Hepatic stellate cell (primary cell): ENCODE results near the gene CIB4.
A peak's percentile ranks its signal among the peaks of the same experiment; 100 is the strongest.

Experiments used
- DNase-seq: peaks from one replicate; pipeline ENCODE4 v3.0.0; 2011; ENCODE audit warnings: low spot score

CIB4 gene

DNA sequence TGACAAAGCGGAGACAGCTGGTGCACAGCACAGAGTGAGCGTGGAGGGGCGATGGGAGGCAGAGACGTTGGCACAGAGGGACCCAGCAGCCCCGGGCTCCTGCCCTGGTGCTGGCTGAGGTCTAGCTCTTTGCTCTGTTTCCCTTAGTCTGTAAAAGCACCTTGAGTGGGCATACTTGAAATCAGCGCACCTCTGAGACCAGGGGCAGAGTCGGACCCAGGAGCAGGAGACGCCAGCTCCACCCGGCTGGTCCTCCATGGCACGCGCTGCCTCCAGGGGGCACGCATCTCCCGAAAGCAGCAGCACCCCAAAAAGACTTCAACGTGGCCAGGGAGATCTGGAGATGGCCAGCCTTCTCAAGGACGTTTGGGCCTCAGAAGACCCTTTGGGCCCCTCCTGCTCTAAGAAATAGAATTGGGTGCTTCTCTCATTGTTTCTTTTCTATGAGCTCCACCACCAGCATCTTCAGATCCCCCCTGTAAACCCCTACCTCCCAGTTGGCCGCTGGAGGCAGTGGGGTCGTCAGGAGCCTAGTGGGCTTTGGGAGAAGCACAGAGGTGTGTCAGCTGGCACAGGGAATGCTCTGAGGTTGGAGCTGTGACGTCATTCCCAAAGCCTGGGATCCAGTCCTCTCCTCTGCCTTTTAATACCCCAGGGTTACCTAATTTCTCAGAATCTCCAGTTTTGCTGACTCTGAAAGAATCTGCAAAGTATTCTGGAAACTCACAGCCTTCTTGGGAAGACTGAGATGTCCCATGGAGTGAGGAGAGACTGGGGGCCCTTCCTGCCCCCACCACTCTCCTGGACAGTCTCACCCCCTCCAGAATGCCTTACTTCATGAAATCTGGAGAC lies 58.9 kb downstream of the CIB4 start:
- DNase-seq: no peak

DNA sequence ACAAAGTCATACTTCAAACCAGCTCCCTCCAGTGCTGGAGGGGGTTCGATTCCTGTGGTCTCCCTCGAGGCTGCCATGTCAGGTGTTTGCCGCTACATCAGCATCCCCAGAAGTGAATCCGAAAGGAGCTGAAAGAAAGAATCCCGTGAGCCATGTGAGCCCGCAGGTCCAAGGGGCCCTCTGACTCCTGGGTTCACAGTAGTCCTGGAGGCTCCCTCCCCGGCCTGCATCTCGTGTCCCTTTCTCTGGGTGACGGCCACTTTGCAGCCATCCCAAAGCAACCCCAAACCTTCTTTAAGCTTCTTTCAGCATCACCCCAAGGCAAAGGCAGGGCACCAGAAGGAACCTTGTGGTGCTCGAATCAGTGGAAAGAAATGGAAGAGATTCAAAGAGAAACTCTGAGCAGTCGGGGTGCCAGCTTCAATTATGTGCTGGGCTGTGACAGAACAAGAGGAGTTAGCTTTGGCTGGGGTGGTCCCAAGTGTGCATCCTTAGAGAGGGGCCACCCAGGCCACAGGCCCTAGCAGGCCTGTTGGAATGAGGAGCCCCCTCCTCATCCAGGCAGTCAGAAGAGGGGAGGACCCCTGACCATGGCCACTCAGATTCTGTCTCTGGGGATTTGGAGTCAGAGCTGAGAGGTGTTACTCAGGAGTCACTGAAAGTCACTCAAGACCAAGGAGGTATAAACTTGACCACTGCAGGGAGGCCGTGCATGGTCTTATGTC lies 59.7 kb downstream of the CIB4 start:
- DNase-seq: no peak

DNA sequence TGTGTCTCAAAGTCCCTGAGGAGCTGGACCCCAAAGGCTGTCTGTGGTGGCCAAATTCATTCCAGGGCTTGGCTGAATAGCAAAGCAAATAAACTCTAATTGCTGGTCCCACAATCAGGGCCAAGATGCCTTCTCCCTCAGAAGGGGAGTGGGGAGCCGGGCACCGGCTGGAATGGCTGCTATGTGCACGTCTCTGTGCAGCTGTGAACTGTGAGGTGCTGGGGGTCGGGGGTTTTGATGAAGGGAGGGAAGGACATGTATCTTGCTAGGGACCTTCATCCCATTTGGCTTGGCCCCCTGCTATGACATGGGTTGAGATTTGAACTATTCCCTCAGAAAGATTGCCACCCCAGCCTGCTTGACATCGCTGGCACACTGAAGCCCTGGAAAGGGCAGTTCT lies 60.4 kb downstream of the CIB4 start:
- no peak for DNase-seq

DNA sequence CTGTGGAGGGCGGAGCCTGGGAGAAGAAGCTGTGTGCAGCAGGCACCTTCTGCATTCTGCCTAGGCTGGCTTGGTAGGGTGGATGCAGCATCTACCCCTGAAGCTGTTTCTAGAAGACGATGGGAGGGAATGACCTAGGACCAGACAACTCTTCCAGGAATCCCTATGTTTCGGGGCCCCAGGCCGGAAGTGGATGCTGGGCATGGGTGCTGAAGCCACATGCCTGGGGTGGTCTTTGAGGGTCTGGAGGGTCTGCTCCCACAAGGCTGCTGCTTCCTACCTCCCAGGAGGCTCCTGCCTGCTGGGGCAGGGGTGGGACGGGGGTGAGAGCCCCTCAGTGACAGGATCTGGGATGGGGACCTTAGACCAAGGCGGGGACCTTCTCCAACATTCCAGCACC lies 61.0 kb downstream of the CIB4 start:
- DNase-seq: no peak

DNA sequence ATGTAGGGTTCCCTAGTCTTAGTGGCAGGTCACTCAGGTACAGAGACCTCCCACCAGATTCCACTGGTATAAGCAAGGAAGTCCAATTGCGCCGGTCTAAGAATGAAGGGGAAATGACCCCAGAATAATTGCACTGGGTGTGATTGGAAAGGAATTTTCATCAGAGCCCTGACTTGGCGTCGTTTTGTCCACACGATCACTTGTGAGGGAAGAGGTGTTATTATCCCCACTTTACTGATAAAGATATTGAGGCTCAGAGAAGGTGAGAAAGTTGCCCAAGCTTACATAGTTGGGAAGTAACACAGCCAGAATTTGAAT lies 61.5 kb downstream of the CIB4 start:
- no peak for DNase-seq

DNA sequence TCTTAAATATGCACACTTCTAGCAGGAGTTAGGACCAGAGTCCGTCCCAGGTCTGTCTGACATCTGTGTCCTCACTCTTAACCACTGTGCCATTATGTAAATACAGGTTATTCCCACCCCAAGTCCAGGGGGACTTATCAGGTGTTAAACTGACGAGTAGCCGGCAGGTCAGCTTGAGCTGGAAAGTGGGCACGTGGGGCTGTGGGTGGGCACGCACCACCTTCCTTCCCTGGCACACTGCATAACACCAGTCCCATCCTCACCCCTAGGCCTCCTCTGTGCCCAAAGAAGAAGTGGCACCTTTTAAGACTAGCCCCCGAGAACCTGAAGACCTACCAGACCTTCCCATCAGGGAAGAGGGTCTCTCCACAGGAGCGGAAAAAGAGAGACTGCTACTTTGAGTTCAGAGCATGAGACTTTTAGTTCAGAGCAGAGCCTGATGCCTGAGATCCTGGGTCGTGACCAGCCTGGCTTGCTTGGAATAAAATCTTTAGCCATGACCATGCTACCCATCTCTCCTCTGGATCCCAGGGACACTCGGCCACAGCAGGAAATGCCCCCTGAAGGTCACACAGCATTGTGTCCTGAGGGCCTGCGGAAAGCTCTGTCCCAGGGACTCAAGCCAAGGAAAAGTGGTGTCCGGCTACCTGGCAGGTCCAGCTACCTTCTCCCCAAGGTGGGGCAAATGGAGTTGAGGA lies 62.0 kb downstream of the CIB4 start:
- no peak for DNase-seq

DNA sequence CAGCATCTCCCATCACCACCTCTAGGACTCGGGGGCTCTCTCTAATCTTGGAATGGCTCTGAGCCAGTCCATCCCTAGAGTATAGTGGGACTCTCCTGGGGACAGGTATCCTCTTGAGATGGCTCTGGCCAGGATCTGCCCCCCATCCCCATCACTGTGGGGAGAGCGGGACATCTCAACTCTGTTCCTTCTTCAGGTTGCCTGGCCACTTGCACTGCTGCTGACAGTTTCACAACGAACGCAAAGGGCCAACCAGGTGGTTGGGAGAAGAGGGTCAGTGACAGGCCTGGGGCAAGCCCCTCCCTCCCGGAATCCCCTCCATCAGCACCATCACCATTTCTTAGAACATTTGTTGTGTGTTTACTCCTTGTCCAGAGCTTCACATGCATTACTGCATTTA lies 62.6 kb downstream of the CIB4 start:
- DNase-seq: no peak

DNA sequence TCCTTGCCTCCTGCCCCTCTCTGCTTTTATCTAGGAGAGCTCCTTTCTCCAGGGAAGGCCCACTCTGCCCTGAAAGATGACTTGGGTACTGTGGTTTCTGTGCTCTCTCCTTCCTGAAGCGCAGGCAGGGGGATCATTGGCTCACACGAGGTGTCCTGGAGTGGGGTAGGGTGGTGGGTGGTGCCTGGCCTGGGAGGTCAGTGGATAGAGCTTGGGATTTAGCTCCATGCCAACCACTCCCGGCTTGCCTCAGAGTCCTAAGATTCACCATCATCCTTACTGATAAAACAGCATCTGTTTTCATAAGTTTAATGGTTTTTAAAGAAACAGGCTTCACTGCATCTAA lies 63.1 kb downstream of the CIB4 start:
- no peak for DNase-seq

DNA sequence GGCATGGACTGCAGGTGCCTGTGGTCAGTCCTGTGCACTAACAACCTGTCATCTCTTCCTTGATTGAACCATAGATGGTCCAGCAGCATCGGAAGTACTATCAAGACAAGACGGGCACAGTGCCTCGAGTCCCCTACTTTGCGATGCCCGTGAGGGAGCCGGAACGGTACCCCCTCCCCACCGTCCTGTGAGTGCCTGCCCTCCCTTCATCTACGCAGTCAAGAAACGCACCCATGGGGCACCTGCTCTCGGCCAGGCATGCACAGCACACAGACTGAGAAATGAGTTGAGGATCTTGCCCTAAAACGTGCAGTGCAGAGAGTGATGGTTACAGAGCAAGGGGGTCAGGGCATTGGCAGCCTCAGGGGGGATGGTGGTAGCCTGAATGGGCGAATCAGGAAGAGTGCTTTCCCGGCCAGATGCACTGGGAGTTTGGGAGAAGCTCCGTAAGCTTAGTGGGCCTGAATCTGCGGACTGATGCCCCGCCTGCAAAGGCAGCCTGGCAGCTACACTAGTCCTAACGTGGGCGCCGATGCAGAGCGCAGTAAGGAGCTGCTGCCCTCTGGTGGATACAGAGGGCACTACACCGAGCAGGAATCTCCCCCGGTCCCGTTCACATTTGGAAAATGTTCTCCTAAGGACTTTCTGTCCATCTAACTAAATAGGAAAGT lies 63.6 kb downstream of the CIB4 start:
- DNase-seq: peak; percentile 89

DNA sequence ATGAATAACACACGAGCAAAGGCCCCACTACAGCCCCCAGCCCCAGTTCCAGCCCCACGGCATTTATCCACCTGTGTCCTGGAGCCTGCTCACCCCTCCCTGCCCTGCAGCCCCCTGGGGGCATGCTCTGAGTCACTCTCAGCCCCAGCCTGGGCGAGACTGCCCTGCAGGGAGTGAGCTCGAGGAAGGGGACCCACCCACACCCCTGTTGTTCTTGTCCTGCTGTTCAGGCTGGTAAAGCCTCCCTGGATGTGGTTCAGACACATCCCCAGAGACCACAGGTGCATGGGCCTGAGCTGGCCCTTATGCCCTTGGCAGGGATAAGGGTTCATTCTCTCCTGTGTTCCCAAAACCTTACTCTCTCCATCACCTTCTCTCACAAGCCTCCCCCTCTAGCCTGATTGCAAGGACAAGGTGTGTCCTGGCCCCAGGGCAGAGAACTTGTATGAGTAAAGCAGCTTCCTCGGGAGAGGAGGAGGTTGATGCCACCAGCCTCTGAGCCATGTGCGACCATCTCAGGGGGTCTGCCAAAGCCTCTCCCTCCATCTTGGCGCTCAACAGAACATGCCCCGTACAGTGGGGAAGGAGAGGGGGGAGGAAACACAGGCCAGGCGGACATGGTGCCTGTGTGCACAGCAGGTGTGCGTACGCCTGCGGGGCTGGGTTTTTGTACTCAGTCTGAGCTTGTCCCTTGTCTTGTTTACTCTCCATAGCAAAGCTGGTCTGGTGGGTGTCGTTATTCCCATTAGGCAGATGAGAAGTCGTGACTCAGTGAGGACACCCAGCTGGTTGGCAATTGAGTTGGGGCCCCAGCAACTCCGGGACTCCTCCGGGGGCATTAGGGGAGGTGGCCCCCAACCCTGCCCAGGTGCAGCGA lies 64.4 kb downstream of the CIB4 start:
- DNase-seq: no peak

DNA sequence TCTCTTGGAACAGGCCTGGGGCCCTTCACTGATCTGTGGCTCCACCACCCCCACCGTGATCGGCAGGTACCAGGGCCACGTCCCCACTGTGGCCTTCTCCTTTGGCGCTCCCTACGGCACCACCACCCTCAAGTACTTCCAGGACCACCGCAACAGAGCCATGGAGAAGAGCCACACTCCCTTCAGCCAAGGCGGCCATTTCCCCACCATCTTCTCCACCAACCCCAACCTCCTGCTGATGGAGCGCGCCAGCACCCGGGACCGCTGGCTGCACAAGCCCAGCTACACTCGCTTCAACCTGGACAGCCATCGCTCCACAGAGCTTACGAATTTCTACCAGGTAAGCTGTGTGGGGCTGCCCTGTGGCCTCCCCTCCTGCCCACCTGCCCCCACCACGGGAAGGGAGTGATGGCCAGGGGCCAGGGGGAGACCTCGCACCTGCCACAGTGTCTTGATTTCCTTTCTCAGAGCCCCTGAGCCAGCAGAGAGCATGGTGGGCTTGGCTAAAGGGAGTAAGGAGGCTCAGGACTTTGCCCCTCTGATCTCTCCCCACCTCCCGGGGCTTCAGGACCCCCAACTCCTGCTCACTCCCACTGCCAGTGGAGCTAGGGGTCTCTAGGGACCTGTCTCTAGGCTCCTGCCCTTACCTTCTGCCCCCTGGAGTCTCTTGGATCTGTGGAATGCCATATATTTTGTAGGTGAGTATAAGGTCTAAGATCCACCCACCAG lies 65.2 kb downstream of the CIB4 start:
- DNase-seq: no peak

DNA sequence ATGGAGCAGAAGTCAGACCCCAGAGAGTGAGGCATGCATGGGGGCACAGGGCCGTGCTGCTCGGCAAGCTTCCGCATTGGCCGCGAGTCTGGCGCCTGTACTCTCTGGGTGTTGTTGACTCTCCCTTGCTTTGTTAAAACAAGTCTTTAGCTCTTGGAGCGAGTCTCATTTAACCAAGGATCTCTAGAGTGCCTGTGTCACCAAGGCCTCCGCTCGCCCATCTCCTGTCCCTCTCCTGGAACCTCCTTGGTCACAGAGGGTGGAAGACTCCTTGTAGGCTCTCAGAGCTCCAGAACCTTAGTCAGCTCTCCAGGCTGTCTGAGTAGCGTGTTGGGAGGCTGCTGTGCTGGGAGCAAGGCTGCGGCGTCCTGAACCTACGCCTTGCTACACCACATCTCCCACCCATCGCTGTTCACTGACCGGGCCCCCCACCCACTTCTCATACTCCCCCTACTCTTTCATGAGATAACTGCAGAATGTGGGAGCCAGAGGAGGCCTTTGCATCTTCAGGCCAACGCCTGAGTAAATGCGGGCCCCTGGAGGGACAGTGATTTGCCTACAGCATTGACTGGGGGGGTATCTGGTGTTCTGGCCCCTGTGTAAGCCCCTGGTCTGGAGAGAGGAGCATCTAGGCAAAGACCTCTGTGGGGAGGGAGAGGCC lies 66.1 kb downstream of the CIB4 start:
- no peak for DNase-seq

DNA sequence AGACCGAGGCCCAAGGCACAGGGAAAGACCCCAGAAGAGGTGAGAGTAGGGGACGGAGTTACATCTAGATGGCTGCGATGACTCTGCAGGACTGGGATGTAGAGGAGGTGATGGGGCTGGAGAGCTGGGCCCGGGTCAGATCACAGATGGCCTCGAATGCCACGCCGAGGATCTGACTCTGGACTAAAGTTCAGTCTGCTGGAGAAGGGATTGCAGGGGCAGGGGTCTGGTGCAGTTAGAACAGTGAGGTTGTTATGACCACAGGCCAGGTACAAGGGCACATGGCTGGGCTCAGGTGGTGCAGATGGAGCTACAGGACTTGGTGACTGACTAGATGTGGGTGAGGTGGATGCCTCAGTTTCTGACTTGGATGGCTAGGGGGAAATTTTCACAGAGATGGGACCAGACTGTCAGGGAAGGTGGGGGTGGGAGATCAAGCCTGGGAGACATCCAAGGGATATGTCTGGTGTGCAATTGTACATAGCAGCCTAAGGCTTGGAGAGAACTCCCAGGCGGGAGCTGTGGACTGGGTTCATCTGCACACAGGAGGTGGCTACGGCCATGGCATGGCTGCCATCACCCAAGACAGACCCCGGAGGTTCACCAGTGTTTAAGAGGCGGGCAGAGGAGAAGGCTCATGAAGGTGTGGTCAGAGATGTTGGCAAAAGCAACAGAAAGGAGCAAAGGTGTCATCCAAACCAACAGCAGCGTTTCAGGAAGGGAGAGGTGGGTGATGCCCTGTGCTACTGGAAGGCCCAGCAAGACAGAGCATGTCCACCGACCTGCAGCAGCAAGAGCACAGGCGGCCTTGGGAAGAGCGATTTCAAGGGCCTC lies 66.9 kb downstream of the CIB4 start:
- no peak for DNase-seq

DNA sequence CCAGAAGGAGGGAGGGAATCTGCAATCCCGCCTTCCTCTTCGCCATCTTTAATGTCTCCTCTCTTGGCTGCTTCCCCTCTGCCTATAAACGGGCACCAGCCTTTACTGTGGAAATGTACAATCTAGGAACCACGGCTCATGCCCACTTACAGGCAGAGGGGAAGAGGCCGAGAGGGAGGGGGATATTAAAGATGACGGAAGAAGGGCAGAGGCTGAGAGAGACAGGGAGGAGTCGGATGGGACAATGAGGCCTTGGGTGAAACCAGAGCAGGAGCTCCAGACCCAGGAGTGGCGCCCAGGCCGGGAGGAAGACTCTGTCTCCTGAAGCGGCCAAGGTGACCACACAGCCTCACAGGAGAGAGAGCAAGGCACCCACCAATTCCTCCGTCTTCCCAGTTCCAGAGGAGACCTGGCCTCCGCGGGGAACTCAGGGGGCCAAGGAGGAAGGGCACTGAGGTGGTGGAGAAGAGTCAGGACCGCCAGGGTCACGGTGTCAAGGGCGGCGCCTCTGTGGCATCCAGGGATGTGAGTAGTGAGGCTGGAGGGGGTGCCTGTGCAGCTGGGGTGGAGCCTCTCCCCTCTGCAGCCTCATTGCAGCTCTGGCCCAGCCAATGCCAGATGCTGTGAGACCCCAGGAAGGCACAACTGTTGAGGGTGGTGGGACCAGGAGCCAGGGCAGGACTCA lies 67.8 kb downstream of the CIB4 start:
- DNase-seq: no peak

DNA sequence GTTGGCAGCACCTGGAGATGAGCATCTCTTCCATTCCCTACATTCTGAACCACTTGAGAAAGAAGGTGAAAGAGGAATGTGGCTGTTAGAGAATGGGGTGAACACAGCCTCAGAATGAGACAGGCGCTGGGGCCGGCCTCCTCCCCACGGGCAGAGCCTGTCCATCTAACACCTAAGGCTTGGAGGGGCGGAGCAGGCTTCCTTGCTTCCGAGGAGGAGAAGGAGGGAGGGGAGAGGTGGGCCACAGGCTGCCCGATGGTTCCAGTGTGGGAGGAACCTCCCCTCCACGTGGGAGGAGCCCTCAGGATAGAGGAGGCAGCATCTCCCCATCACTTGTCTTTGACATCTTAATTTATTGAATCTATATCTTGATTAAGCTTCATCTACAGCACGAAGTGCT lies 68.6 kb downstream of the CIB4 start:
- no peak for DNase-seq

DNA sequence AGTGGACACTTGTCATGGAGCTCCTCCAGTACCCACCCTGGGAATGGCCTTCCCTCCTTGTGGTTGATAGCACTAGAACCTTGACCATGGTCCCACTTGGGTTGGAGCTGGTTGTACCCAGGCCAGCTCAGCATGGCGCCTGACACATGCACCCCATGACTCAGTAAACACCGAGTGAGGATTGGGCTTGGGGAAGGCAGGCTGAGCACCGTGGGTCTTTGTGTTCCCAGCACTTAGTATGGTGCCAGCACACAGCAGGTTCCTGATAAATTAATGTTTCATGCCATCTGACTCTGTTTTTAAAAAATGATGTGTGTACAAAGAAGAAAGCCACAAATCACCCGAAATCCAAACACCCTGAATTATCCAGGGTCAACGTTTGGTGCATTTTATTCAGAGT lies 69.8 kb downstream of the CIB4 start:
- DNase-seq: no peak

DNA sequence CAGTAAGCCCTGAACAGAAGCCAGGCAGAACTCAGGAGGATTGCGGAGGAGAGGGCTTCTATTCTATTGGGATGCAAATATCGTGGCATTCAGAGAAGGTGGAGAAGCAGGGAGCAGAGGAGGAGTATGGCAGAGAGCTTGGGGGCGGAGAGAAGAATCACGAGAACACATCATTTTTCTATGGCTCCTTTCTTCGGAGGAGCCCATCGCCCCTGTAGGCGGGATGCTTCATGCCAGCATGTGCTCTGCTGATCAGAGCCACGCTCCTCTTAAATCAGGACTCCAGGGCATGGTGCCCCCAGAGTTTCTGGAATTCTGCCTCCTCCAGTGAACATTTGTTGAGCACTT lies 71.1 kb downstream of the CIB4 start:
- no peak for DNase-seq

DNA sequence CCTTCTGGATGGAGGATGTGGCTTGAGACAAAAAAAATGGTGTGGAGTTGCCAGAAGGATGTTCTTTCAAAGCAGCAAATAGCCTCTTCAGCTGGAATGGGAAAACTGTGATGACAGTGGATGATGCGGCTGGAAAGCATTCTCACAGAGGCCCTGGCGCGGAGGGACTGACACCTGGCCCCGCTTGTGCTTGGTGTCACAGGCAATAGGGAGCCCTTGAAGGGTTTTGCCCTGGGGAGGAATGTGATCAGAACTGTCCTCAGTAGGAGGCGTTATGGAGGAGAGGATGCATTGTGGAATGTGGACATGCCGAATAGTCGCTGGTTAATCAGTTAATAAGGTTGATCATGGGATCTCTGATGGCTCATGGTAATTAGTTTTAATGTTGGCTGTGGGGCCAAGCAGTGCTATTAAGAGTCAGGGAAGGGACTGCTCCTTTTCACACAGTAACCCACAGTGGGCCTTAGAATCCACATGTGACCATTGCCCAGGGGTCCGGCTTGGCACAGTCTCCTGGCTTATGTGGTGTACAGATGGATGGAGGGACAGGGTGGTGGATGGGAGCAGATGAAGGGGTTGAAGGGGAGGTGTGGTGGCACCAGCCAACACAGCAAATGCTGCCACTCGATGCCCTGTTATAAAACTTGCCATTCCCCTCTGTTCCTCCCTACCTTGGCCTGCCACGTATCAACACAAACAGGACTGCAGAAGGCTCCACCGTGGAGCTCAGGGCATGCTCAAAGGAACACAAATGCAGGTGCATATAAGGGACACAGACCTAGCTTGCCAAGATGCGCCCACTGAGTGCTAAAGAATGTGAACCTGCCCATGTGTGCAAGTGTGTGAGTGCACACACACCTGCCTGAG lies 71.7 kb downstream of the CIB4 start:
- DNase-seq: no peak
